Measurements from ENCODE around the gene E2F7.

E2F7 gene

GRCh38 chr12:77062396-77062795, 3.0 kb downstream of the E2F7 start:
- DNase-seq, result no peak

- no peak for DNase-seq
These were observed 4.5 kb downstream of the E2F7 start for GRCh38 chr12:77060883-77061240.

- no peak for DNase-seq
These were observed 5.1 kb downstream of the E2F7 start for GRCh38 chr12:77060136-77060882.

DNA sequence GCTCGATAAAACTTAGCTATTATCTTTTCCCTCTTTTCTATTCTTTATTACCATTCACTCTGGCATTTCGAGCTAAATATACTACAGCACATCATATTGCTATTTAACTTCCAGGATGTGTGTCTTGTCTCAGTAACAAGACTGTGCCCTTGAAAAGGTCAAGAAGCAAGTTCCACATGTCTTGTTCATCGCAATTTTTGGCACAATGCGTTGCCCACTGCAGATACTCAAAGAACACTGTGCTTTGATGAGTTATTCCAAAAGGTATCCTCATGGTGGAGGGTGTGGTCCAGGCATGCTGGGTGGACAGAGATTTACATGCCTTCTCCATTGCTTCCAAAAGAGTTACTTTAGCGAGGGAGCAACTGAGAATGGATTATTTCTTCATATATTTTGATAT, 6.6 kb downstream of the E2F7 start:
- DNase-seq, result no peak

DNA sequence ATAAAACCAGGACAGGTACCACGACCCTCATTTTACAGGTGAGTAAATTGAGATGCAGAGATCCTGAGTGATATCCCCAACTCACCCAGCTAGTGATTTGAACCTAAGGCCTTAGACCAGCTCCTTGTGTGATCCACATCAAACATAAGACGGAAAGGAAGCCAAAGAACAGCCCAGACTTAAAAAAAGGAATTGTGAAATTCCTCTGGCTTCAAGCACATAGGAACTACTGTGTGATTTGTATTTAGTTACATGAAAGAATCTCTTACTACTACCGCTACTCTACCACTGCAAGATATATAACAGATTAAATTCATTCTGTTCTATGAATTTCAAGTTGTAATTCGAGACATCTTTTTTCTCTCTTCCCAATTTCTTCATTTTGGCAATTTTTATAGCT, 10.5 kb downstream of the E2F7 start:
- no peak for DNase-seq

- no peak for DNase-seq
These were observed 12.1 kb downstream of the E2F7 start for GRCh38 chr12:77053259-77053658.

DNA sequence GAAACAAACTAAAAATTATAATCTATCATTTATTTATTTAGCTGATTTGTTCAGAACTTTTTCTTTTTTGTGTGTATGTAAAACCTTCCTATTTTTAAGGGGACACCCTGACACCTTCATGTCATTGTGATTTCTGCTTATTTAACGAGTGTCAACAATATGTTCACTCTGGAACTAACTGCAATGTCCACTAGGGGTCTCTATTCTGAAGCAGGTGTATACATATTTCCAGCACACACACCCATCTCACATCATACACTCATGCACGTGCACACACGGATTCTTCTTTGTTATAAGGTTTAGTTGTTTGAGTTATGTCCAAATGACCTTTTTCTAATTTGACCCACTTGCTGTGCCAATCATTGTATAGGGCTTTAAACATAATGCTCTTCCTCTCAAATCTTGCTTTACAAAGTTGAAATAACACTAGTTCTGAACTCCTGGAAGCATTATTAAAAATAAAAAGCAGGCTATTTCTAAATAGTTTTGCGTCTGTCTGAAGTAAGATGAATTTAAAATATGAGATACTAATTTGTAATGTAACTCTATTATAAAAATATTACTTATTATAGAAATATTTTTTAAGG, 15.5 kb downstream of the E2F7 start:
- DNase-seq, result no peak

- DNase-seq, result no peak
These were observed 17.8 kb downstream of the E2F7 start for GRCh38 chr12:77047341-77048109.

GRCh38 chr12:77046468-77046867, 18.9 kb downstream of the E2F7 start:
- DNase-seq, result no peak

DNA sequence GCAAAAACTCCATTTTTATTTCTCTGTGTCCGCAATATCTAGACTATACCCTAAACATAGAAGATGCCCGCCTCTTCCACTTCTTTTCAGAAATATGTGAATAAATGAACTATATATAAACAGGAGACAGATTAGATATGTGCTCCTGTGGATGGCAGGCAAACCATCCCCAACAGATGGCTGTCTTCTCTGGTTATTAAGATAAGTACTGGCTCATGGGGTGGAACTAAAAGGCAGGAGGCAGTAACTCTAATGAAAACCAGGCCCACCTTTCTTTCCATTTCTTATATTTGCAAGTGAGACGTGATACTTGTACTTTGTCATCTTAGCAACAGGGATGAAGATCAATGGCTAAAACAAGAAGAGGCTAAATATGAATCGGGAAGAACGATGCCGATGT, 20.2 kb downstream of the E2F7 start:
- DNase-seq, result no peak

DNA sequence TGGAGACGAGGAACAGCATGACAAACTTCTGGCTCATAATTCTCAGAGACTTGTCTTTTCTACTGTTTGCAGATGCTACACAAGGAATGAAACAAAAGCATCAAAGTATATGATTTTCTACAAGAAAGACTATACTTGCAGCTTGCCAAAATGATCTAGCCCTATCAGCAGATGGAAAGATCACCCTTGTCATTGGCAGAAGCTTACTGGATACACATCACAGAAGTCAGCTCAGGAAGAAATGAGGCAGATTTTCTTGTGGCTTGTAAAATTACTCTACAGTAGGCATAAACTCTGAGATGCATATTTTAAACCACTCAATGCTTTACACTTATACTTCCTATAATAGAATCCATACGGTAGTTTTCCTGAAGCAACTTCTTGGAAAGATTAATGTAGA, 20.6 kb downstream of the E2F7 start:
- no peak for DNase-seq

GRCh38 chr12:77042833-77043232, 22.5 kb downstream of the E2F7 start:
- DNase-seq, result no peak

- DNase-seq, result no peak
These were observed 25.1 kb downstream of the E2F7 start for GRCh38 chr12:77040231-77040630.

DNA sequence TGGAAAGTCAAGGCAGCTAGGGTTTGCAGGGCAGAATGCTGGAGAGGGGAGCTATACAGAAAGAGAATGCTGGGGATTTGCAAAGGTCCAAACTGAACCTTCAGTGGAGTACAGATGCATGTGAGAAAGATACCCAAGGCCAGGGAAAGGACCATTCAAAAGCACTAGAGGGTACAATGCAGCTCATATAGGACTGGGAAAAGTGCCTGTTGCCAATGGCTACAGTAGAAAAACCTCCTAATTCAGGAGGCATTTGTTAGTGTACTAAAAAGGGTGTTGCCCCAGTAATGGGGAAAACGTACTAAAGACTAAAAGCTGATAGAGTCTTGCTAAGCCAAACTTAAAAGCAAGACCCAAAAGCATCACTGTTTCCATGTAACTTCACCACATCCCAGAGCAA, 30.1 kb downstream of the E2F7 start:
- no peak for DNase-seq

DNA sequence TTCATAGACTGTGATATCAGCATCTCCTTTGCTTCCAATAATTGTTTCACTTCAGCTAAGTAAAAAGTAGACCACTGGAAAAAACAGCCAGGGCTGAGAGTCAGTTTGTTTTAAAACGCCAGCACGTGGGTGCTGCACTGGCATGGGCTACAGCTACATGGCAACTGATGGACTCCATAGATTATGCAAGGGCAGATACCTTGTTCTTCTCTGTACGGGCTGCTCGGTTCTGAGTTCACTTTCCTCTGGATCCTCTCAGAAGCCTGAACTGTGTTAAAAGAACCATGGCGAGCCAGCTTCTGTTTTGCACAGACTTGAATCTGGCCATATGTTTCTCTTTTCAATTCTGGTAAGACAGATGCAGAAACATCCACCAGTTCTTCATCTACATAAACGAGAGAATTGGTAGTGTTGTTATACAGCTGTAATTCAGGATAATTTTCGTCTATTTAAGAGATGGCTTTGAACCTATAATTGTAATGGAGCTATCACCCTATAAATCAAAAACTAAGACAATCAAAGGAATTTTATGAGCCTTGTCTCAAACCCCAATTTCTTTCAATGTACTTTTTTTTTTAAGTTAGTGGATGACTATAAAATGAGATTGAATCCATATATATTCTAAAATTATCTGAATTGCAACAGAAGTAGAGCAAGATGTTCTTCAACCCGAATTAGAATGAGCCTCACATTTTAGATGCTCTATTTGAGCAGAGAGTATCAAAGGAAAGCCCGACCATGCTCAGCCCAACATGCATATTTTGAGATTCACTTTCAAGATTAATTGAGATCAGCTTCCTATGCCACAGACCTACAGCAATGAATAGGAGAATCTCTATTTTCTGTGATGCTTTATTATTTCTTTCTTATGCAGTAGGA, 31.5 kb downstream of the E2F7 start:
- no peak for DNase-seq

- DNase-seq, result no peak
These were observed 33.0 kb downstream of the E2F7 start for GRCh38 chr12:77032406-77032805.

GRCh38 chr12:77031745-77032144, 33.6 kb downstream of the E2F7 start:
- DNase-seq, result no peak

DNA sequence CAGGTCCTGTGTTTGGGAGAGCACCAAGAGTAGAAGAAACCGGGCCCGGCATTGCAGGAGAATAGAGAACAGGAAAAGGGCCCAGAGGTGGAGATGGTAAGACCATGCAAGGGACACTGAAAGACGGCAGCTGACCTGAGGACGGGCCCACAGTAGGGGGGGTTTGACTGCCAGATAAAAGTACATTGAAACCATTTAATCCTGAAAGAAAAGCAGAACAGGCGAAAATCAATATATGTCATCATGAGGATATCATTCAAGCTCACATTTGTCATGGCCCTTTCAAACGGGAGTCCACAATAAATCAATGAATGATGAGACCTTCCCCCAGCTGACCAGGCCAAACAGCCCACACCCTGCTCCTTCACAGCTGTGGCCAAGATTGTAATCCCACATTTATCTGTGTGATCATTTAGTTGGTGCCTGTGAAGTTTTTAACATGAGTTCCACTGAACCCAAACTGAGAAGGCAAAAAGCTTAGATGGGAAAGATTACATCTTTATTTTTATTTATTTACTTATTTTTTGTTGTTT, 39.5 kb downstream of the E2F7 start:
- DNase-seq, result no peak

DNA sequence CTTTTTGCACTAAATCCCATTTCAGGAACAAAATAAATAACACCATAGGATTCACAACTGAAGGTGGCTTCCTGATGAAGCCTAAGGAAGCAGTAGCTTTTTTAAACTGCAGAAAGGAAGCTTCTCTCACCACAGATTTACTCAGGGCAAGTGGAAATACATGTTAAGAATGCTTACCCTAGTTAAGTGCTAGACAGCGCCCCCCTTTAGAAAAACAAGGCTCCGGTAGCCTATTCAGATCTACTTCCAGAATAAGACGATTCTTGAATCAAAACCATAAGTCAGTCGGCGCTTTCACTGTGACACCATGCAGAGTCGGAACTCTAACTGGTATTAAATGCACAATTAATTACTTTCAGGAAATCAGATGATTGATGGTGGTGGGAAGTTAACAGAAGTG, 41.9 kb downstream of the E2F7 start:
- DNase-seq, result no peak

- no peak for DNase-seq
These were observed 45.4 kb downstream of the E2F7 start for GRCh38 chr12:77019920-77020319.

- no peak for DNase-seq
These were observed 48.8 kb downstream of the E2F7 start for GRCh38 chr12:77016606-77017005.

DNA sequence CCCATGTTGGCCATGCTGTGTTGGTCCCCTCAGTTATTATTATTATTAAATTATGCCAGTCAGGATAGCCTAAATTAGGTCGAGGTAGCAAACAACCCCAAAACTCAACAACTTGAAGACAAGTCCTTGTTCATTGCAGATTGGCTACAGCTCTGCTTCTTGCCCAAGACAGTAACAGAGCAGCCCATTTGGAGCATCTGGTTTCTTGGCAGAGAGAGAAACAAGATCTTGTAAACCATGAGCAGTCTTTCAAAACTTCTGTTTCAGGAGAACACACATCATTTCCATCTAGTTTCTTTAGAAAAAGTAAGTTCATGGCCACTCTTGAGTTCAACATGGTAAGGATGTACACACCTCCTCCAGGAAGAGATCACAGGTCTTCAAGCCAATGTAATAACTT, 52.3 kb downstream of the E2F7 start:
- DNase-seq, result no peak
